Astrocyte of the cerebellum (primary cell): ENCODE results near the gene RPS19.
A peak's percentile ranks its signal among the peaks of the same experiment; 100 is the strongest.

Experiments used
- DNase-seq: peaks from one replicate; pipeline ENCODE4 v3.0.0-alpha.2; 2011; ENCODE audit warnings: low read depth
- H3K4me3 ChIP-seq: 2 replicates; pipeline ENCODE4 v1.5.1; 2011; ENCODE audit warnings: mild to moderate bottlenecking, low read depth, low read length, moderate library complexity
- in situ Hi-C: cut with HindIII; loops from 2 replicates; pipeline ENCODE4 v1.10.0; 2017; ENCODE audit warnings: low sequenced_read_pairs
- TF ChIP-seq, protein P1 (sequence below): IDR thresholded peaks from 2 replicates; pipeline ENCODE4 v1.5.1; 2012; ENCODE audit warnings: low read length, low read depth, moderate library complexity, mild to moderate bottlenecking; ENCODE audit errors: missing control alignments

The RPS19 gene

GRCh38 chr19:41888926-41889325 is 28.9 kb downstream of the RPS19 start:
- in situ Hi-C loops = no loop called here
- no peak for DNase-seq
- H3K4me3 ChIP-seq = no peak overlapping the region
- TF ChIP-seq, protein P1, sequence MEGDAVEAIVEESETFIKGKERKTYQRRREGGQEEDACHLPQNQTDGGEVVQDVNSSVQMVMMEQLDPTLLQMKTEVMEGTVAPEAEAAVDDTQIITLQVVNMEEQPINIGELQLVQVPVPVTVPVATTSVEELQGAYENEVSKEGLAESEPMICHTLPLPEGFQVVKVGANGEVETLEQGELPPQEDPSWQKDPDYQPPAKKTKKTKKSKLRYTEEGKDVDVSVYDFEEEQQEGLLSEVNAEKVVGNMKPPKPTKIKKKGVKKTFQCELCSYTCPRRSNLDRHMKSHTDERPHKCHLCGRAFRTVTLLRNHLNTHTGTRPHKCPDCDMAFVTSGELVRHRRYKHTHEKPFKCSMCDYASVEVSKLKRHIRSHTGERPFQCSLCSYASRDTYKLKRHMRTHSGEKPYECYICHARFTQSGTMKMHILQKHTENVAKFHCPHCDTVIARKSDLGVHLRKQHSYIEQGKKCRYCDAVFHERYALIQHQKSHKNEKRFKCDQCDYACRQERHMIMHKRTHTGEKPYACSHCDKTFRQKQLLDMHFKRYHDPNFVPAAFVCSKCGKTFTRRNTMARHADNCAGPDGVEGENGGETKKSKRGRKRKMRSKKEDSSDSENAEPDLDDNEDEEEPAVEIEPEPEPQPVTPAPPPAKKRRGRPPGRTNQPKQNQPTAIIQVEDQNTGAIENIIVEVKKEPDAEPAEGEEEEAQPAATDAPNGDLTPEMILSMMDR = no peak

GRCh38 chr19:41889896-41890295 is 29.8 kb downstream of the RPS19 start:
- TF ChIP-seq, protein P1 = no peak
- H3K4me3 ChIP-seq = no peak overlapping the region
- DNase-seq = no peak
- in situ Hi-C loops = no loop called here

DNA sequence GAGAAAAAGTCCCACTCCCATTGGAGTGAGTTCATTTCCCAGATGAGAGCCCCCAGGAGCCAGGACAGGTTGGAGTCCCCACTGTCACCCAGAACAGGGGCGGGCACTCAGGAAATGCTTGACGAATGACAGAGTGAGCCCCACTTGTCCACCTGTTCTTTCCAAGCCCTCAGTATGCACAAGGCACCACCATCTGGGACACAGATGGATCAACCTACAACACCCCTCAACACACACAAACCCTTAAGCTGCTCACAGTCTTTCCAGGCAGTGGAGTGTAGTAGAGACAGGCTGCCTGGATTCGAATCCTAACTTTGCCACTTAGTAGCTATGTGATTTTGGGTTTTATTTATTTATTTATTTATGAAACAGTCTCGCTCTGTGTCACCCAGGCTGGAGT is 30.9 kb downstream of the RPS19 start:
- H3K4me3 ChIP-seq = no peak overlapping the region
- TF ChIP-seq, protein P1 = no peak
- in situ Hi-C loops = no loop called here
- no peak for DNase-seq

DNA sequence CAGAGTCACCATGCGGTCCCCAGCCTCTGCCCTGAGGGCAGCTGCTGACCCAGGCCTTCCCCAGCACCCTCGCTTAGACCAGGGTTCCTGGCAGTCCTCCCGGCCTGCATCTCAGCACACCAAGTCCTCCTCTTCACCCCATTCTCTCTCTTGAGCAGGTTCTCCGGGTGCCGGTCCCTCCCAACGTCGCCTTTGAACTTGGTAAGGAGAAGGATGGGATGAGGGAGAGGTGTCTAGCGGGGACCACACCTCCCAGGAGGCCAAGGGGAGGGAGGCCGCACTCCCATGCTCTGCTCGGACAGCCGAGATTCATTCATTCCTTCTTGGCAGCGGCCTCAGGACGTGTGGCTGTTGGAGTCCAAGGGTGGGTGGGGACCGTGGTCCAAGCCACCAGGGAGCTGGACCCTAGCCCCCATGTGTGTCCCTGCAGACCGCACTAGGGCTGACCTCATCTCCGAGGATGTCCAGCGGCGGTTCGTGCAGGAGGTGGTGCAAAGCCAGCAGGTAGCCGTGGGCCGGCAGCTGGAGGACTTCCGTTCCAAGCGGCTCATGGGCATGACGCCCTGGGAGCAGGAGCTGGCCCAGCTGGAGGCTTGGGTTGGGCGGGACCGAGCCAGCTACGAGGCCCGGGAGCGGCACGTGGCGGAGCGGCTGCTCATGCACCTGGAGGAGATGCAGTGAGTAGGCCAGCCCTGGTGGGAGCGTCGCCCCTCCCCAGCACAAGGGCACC is 32.3 kb downstream of the RPS19 start:
- in situ Hi-C loops = no loop called here
- H3K4me3 ChIP-seq = no peak overlapping the region
- DNase-seq = no peak
- TF ChIP-seq, protein P1 = no peak

DNA sequence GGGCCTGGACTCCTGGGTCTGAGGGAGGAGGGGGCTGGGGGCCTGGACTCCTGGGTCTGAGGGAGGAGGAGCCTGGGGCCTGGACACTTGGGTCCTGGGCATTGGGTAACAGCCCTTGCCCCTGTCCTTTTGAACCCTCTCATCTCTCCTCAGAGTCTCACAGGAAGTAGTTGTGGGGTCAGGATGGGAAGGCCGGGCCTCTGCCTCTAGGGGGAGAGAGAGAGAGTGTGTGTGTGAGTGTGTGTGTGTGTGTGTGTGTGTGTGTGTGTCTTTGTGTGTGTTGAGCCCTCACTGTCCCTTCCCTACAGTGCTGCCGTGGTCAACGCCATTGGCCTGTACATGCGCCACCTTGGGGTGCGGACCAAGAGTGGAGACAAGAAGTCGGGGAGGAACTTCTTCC is 33.8 kb downstream of the RPS19 start:
- DNase-seq = no peak
- TF ChIP-seq, protein P1 = peak; percentile 6
- no peak overlapping the region for H3K4me3 ChIP-seq
- in situ Hi-C loops = no loop called here

- DNase-seq = no peak
- no peak overlapping the region for H3K4me3 ChIP-seq
- TF ChIP-seq, protein P1 = no peak
- in situ Hi-C loops = no loop called here
These were observed 34.3 kb downstream of the RPS19 start for GRCh38 chr19:41894350-41894749.
